HepG2 (cell line): ENCODE results near the gene CFAP97D1. TPM values are rescaled to one million over a fixed set of nuclear protein-coding genes. Genes with fewer than 3 reads are reported as not detected.

Experiments
- AHR ChIP-seq: IDR thresholded peaks from 2 replicates; pipeline ENCODE4 v1.6.1; 2018; ENCODE audit warnings: missing genetic modification reagents, missing compliant biosample characterization
- BCL6 ChIP-seq: IDR thresholded peaks from 2 replicates; pipeline ENCODE4 v1.6.1; 2016; ENCODE audit warnings: missing genetic modification reagents, missing compliant biosample characterization
- EHMT2 ChIP-seq: fragments of 200-600 bp; sonication (generic); IDR thresholded peaks from 2 replicates; pipeline ENCODE4 v1.7.0; 2017; ENCODE audit warnings: antibody characterized with exemption, low read depth, low read length, borderline replicate concordance
- HIVEP1 ChIP-seq: sonication (generic); formaldehyde crosslinking; IDR thresholded peaks from 2 replicates; pipeline ENCODE4 v1.4.0; 2020; ENCODE audit warnings: mild to moderate bottlenecking, missing genetic modification reagents
- JDP2 ChIP-seq: sonication (generic); formaldehyde crosslinking; IDR thresholded peaks from 2 replicates; pipeline ENCODE4 v1.8.1; 2022; ENCODE audit warnings: missing genetic modification reagents, borderline replicate concordance
- MAZ ChIP-seq, 2 experiments: sonication (generic) in 1 of 2; formaldehyde crosslinking in 1 of 2; IDR thresholded peaks; 2 replicates each; pipeline versions ENCODE4 v1.5.0 to v1.6.1; 2012 to 2020; ENCODE audit warnings: low read depth in 2 of 2, mild to moderate bottlenecking in 2 of 2, borderline replicate concordance in 1 of 2, improper control_type of control experiment in 1 of 2, low read length in 1 of 2, missing genetic modification reagents in 1 of 2, moderate library complexity in 1 of 2
- MYPOP ChIP-seq: sonication (generic); formaldehyde crosslinking; IDR thresholded peaks from 2 replicates; pipeline ENCODE4 v1.8.1; 2023; ENCODE audit warnings: mild to moderate bottlenecking, moderate library complexity, missing genetic modification reagents
- NFATC3 ChIP-seq: sonication (generic); formaldehyde crosslinking; IDR thresholded peaks from 2 replicates; pipeline ENCODE4 v1.5.1; 2020; ENCODE audit warnings: mild to moderate bottlenecking, missing genetic modification reagents
- NKX3-1 ChIP-seq: sonication (generic); formaldehyde crosslinking; IDR thresholded peaks from 2 replicates; pipeline ENCODE4 v1.5.0; 2020; ENCODE audit warnings: missing genetic modification reagents
- ZBTB2 ChIP-seq: sonication (generic); formaldehyde crosslinking; IDR thresholded peaks from 2 replicates; pipeline ENCODE4 v1.8.0; 2022; ENCODE audit warnings: low read depth, missing genetic modification reagents
- ZBTB39 ChIP-seq: sonication (generic); formaldehyde crosslinking; IDR thresholded peaks from 2 replicates; pipeline ENCODE4 v1.5.0; 2020; ENCODE audit warnings: missing genetic modification reagents
- ZBTB4 ChIP-seq: sonication (generic); formaldehyde crosslinking; IDR thresholded peaks from 2 replicates; pipeline ENCODE4 v1.4.0; 2020; ENCODE audit warnings: missing genetic modification reagents, mild to moderate bottlenecking, borderline replicate concordance
- ZFX ChIP-seq: sonication (generic); formaldehyde crosslinking; IDR thresholded peaks from 2 replicates; pipeline ENCODE4 v1.4.0; 2020; ENCODE audit warnings: mild to moderate bottlenecking, low read depth, missing genetic modification reagents, moderate library complexity
- ZNF138 ChIP-seq: sonication (generic); formaldehyde crosslinking; IDR thresholded peaks from 2 replicates; pipeline ENCODE4 v1.5.0; 2020; ENCODE audit warnings: mild to moderate bottlenecking, low read depth, missing genetic modification reagents
- ZSCAN31 ChIP-seq: sonication (generic); formaldehyde crosslinking; IDR thresholded peaks from 2 replicates; pipeline ENCODE4 v1.5.0; 2020; ENCODE audit warnings: low read depth, mild to moderate bottlenecking, missing genetic modification reagents
- polyA plus RNA-seq, 8 experiments: library from polyadenylated mRNA; depleted of rRNA in 3 of 8; stranded (reverse) in 7 of 8; unstranded in 1 of 8; fragments of >200 nt; fragmentation: Illumina TruSeq in 4 of 8; extraction: Trizol in 4 of 8; gene quantifications; 2 replicates each; pipeline versions ENCODE4 v1.2.1 to v1.2.3, GENCODE V29; 2011 to 2016; ENCODE audit warnings: low read depth in 4 of 8, missing spikeins in 1 of 8, mixed read lengths in 1 of 8; ENCODE audit not compliant: insufficient read depth in 1 of 8
- total RNA-seq, 5 experiments: library from RNA; depleted of rRNA; stranded (reverse); fragments of >200 nt; fragmentation: Illumina TruSeq; extraction: Trizol; gene quantifications; 2 replicates each; pipeline ENCODE4 v1.2.3, GENCODE V29; 2016; ENCODE audit warnings: low read depth in 1 of 5

CFAP97D1 gene
- total and polyA plus RNA-seq, 2 of the 13 experiments (the other 11 are each of a cell fraction or from before 2014, with no cell fraction given) = 0.02 TPM; not detected in 1

GRCh38 chr17:43832976-43833829 lies 53.0 kb downstream of the CFAP97D1 start, which contains the start of gene MPP3 (continued):
- TF ChIP-seq ZBTB39 (CRISPR knock-in tag) (no peak), JDP2 (no peak), ZBTB2 (CRISPR knock-in tag) (0 out of 2 replicates have a peak, but pooled peaks have one; percentile 52), AHR (0 out of 2 replicates have a peak, but pooled peaks have one; percentile 32), ZSCAN31 (0 out of 2 replicates have a peak, but pooled peaks have one; percentile 37), MYPOP (CRISPR knock-in tag) (0 out of 2 replicates have a peak, but pooled peaks have one; percentile 46), ZBTB4 (peak; percentile 56; the same call in 1 of the 2 replicates), EHMT2 (no peak), NKX3-1 (CRISPR knock-in tag) (no peak), MAZ (IDR thresholded peaks at IDR 0.05; ENCODE audit: borderline replicate concordance, low read depth, low read length) (no peak), MAZ (CRISPR knock-in tag; IDR thresholded peaks at IDR 0.05; ENCODE audit: low read depth) (peak; percentile 84), HIVEP1 (CRISPR knock-in tag) (peak; percentile 47; the same call in 1 of the 2 replicates), NFATC3 (CRISPR knock-in tag) (no peak), ZFX (CRISPR knock-in tag) (peak; percentile 21; the same call in 1 of the 2 replicates), BCL6 (no peak), ZNF138 (CRISPR knock-in tag) (no peak)
